HepG2 (cell line): ENCODE results near the gene ARPC1A. TPM values are rescaled to one million over a fixed set of nuclear protein-coding genes. Genes with fewer than 3 reads are reported as not detected.
A peak's percentile ranks its signal among the peaks of the same experiment; 100 is the strongest.

Experiments
- BATF2 ChIP-seq: sonication (generic); formaldehyde crosslinking; IDR thresholded peaks from 2 replicates; pipeline ENCODE4 v1.8.0; 2022; ENCODE audit warnings: mild to moderate bottlenecking, missing genetic modification reagents, moderate library complexity
- BRCA1 ChIP-seq: sonication (generic); formaldehyde crosslinking; IDR thresholded peaks from 2 replicates; pipeline ENCODE4 v1.4.0; 2020; ENCODE audit warnings: missing genetic modification reagents
- DRAP1 ChIP-seq: IDR thresholded peaks from 2 replicates; pipeline ENCODE4 v1.6.1; 2016; ENCODE audit warnings: missing genetic modification reagents, missing compliant biosample characterization
- NR3C1 ChIP-seq: sonication (generic); formaldehyde crosslinking; IDR thresholded peaks from 2 replicates; pipeline ENCODE4 v1.4.0; 2020; ENCODE audit warnings: missing genetic modification reagents
- PAXIP1 ChIP-seq: sonication (generic); formaldehyde crosslinking; conservative IDR thresholded peaks from 2 replicates; pipeline ENCODE4 v1.4.0; 2020; ENCODE audit warnings: mild to moderate bottlenecking, missing genetic modification reagents, moderate library complexity
- PRDM10 ChIP-seq: sonication (generic); formaldehyde crosslinking; IDR thresholded peaks from 2 replicates; pipeline ENCODE4 v1.4.0; 2020; ENCODE audit warnings: low read depth, missing genetic modification reagents
- TERF1 ChIP-seq: sonication (generic); formaldehyde crosslinking; IDR thresholded peaks from 2 replicates; pipeline ENCODE4 v1.8.0; 2022; ENCODE audit warnings: mild to moderate bottlenecking, missing genetic modification reagents, moderate library complexity
- ZBTB25 ChIP-seq: IDR thresholded peaks from 2 replicates; pipeline ENCODE4 v1.6.1; 2018; ENCODE audit warnings: missing genetic modification reagents
- ZFX ChIP-seq: sonication (generic); formaldehyde crosslinking; IDR thresholded peaks from 2 replicates; pipeline ENCODE4 v1.4.0; 2020; ENCODE audit warnings: mild to moderate bottlenecking, low read depth, missing genetic modification reagents, moderate library complexity
- ZNF138 ChIP-seq: sonication (generic); formaldehyde crosslinking; IDR thresholded peaks from 2 replicates; pipeline ENCODE4 v1.5.0; 2020; ENCODE audit warnings: mild to moderate bottlenecking, low read depth, missing genetic modification reagents
- ZNF564 ChIP-seq: sonication (generic); formaldehyde crosslinking; IDR thresholded peaks from 2 replicates; pipeline ENCODE4 v1.8.1; 2023; ENCODE audit warnings: mild to moderate bottlenecking, missing genetic modification reagents
- ZNF574 ChIP-seq: sonication (generic); formaldehyde crosslinking; IDR thresholded peaks from 2 replicates; pipeline ENCODE4 v1.4.0; 2020; ENCODE audit warnings: missing genetic modification reagents
- polyA plus RNA-seq, 8 experiments: library from polyadenylated mRNA; depleted of rRNA in 3 of 8; stranded (reverse) in 7 of 8; unstranded in 1 of 8; fragments of >200 nt; fragmentation: Illumina TruSeq in 4 of 8; extraction: Trizol in 4 of 8; gene quantifications; 2 replicates each; pipeline versions ENCODE4 v1.2.1 to v1.2.3, GENCODE V29; 2011 to 2016; ENCODE audit warnings: low read depth in 4 of 8, missing spikeins in 1 of 8, mixed read lengths in 1 of 8; ENCODE audit not compliant: insufficient read depth in 1 of 8
- total RNA-seq, 5 experiments: library from RNA; depleted of rRNA; stranded (reverse); fragments of >200 nt; fragmentation: Illumina TruSeq; extraction: Trizol; gene quantifications; 2 replicates each; pipeline ENCODE4 v1.2.3, GENCODE V29; 2016; ENCODE audit warnings: low read depth in 1 of 5

The ARPC1A gene
- total and polyA plus RNA-seq, 2 of the 13 experiments (the other 11 are each of a cell fraction or from before 2014, with no cell fraction given): 44.3 to 88.5 TPM

- TF ChIP-seq PRDM10 (peak; percentile 66; the same call in 1 of the 2 replicates), TERF1 (CRISPR knock-in tag) (no peak), ZNF574 (CRISPR knock-in tag) (peak; percentile 92), BRCA1 (CRISPR knock-in tag) (peak; percentile 78; the same call in 1 of the 2 replicates), ZFX (CRISPR knock-in tag) (peak; percentile 97), ZNF138 (CRISPR knock-in tag) (no peak), BATF2 (0 out of 2 replicates have a peak, but pooled peaks have one; percentile 47), DRAP1 (CRISPR knock-in tag) (peak; percentile 81), PAXIP1 (CRISPR knock-in tag) (peak; percentile 38; the same call in 1 of the 2 replicates), ZNF564 (CRISPR knock-in tag) (peak; percentile 65; the same call in 1 of the 2 replicates), NR3C1 (no peak), ZBTB25 (CRISPR knock-in tag) (peak; percentile 74; the same call in 1 of the 2 replicates)
Measured at GRCh38 chr7:99325592-99326407, at the start of gene ARPC1A (continued).
